Retinal pigment epithelial cell (primary cell): ENCODE data around the gene SLF1.
"Not testable (repeated sequence)": the region's sequence is repeated elsewhere in the genome, so short reads cannot be mapped to it uniquely, and the experiment has no call there.

Source experiments
- DNase-seq: peaks from one replicate; pipeline ENCODE4 v3.0.0-alpha.2; 2010; ENCODE audit warnings: low read depth
- H3K4me3 ChIP-seq: 2 replicates; pipeline ENCODE4 v1.5.1; 2011; ENCODE audit warnings: mild to moderate bottlenecking, low read length, control low read depth, moderate library complexity
- TF ChIP-seq, protein P1 (sequence below): conservative IDR thresholded peaks from 2 replicates; pipeline ENCODE4 v1.5.1; 2011; ENCODE audit warnings: low read depth, low read length, control low read depth, inconsistent platforms

The SLF1 gene

DNA sequence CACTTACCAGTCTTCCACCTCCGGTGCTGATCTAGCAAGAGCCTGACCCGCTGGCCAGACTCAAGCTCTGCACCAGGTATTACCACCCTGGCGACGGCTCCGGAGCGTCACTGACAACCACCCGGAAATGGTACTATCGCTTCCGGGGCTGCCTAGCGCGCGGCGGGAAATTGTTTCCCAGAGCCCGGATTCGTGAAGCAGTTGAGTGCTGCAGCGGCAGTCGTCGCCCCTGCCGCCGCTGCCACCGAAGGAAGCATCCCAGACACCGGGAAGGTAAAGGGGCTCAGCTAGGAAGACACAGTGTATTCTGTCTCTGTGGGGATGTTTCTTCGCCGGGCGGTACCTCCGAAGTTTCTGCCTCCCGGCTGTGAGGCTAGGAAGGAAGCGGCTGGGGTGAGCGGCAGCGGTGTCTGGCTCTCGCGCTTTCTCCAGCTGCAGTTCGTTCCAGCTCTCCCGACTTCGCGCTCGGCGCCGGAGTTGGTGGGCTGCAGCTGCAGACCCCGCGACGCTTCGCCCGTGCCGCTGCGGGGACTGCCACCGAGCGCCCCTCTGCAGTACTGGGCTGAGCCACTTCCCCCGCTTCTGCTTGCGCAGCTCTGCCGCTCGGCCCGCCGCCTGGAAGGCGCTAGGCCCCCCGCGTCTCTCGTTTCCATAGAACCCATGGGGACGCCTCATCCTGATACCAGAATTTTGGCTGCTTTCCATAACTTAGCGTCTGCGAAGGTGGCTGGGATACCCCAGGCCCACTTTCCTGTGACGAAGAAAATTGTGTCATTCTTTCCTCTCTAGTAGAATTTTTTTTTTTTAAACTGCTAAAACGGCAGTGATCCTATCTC is at the start of gene SLF1, which contains the start of gene KIAA0825:
Gene SLF1, plus strand, starts transcription at position 177 of the 836 bp plus-strand sequence. CDS start 10,142 bp downstream, outside the sequence.
Gene KIAA0825, minus strand, starts transcription at position 112 of the 836 bp plus-strand sequence. CDS start 81,478 bp downstream, outside the sequence.
- DNase-seq = peak; percentile 74
- TF ChIP-seq, protein P1, sequence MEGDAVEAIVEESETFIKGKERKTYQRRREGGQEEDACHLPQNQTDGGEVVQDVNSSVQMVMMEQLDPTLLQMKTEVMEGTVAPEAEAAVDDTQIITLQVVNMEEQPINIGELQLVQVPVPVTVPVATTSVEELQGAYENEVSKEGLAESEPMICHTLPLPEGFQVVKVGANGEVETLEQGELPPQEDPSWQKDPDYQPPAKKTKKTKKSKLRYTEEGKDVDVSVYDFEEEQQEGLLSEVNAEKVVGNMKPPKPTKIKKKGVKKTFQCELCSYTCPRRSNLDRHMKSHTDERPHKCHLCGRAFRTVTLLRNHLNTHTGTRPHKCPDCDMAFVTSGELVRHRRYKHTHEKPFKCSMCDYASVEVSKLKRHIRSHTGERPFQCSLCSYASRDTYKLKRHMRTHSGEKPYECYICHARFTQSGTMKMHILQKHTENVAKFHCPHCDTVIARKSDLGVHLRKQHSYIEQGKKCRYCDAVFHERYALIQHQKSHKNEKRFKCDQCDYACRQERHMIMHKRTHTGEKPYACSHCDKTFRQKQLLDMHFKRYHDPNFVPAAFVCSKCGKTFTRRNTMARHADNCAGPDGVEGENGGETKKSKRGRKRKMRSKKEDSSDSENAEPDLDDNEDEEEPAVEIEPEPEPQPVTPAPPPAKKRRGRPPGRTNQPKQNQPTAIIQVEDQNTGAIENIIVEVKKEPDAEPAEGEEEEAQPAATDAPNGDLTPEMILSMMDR = no peak
- peak within 1 kb of the TSS; percentile 92 for H3K4me3 ChIP-seq

GRCh38 chr5:94571415-94571814 is 47.1 kb upstream of the SLF1 start:
- H3K4me3 ChIP-seq = no peak overlapping the region
- DNase-seq = no peak
- TF ChIP-seq, protein P1 = no peak

DNA sequence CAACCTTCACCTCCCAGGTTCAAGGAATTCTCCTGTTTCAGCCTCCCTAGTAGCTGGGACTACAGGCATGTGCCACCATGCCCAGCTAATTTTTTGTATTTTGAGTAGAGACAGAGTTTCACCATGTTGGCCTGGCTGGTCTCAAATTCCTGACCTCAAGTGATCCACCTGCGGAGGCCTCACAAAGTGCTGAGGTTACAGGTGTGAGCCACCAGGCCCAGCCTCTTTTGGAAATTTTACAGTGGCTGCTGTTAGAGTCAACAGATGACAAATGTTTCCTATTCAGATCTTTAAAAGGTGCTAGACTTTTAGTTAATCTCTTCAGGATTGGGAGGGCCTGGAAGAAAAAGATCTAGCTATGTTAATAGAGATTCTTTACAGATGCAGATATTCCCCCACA is 45.1 kb upstream of the SLF1 start:
- not testable (repeated sequence) for H3K4me3 ChIP-seq, DNase-seq

DNA sequence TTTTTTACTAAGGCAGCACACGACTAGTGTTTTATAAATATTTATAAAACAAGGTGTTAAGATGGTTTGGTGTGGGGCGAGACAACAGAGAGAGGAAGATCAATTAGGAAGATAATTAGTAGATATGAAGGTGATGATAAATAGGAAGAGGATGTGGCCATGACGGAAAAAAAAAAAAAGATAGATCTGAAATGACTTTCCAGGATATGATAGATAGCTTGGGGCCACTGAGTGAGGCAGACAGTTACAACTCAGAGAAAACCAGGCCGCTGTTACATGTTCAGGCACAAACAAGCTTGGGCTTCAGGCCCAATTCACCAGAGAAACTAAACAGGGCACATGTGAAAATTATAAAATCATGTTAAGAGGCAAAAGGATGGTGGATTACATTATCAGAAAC is 43.3 kb upstream of the SLF1 start:
- TF ChIP-seq, protein P1 = no peak
- H3K4me3 ChIP-seq = no peak overlapping the region
- DNase-seq = no peak

DNA sequence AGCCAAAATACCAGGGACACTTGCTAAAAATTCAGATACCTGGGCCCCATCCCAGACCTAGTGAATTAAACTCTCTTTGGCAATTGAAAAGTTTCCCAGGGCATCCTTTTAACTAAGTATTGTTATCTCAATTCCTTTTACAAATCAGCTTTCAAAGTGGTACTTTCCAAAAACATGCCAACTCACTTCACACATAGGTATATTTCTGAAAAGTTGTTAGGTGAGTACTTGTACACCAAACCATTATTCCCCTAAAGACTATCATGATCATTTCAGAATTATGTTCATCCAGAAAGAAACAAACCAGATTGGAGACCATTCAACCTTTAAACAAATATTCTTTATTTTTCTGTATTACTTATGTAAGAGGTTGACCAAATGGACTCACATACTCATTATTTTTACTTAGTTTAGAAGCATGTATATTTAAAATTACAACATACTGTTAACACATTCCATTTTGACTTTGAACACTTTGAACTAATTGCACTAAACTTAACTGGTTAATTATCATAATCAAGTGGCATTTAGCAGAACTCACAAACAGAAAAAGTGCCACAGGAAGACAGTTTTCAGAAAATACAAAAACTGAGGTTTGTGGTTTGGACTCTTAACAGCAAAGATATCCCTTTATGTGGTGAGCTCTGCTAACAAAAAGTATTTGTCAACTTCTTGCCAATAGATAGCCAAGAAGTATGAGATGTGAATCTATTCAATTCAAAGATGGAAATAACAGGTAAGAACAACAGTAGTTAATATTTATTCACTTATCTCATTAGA is 40.8 kb upstream of the SLF1 start:
- no peak for DNase-seq
- TF ChIP-seq, protein P1 = no peak
- no peak overlapping the region for H3K4me3 ChIP-seq

- DNase-seq = no peak
- H3K4me3 ChIP-seq = no peak overlapping the region
- TF ChIP-seq, protein P1 = no peak
Observed at GRCh38 chr5:94595281-94595840, 23.1 kb upstream of the SLF1 start.

GRCh38 chr5:94613583-94613982 is 4.9 kb upstream of the SLF1 start:
- H3K4me3 ChIP-seq = no peak overlapping the region
- DNase-seq = no peak
- TF ChIP-seq, protein P1 = peak; percentile 21
